Suprapubic skin (tissue), 4 donors: ENCODE results near the gene NAT9. TPM values are rescaled to one million over a fixed set of nuclear protein-coding genes. Genes with fewer than 3 reads are reported as not detected.

Experiments
- DNase-seq, 2 donors: peaks; one replicate each; pipeline ENCODE4 v3.0.0-alpha.2; 2019; ENCODE audit warnings: low spot score in 2 of 2
- H3K27ac ChIP-seq: fragments of 200-600 bp; sonication (generic); one replicate; pipeline ENCODE4 v1.5.1; 2019
- H3K27me3 ChIP-seq: fragments of 200-600 bp; sonication (generic); one replicate; pipeline ENCODE4 v1.5.1; 2019
- H3K36me3 ChIP-seq: fragments of 200-600 bp; sonication (generic); one replicate; pipeline ENCODE4 v1.5.1; 2019
- H3K4me1 ChIP-seq: fragments of 200-600 bp; sonication (generic); one replicate; pipeline ENCODE4 v1.5.1; 2019
- H3K4me3 ChIP-seq: fragments of 200-600 bp; sonication (generic); one replicate; pipeline ENCODE4 v1.5.1; 2019; ENCODE audit warnings: mild to moderate bottlenecking
- H3K9me3 ChIP-seq: fragments of 200-600 bp; sonication (generic); one replicate; pipeline ENCODE4 v1.5.1; 2019
- CTCF ChIP-seq, 2 donors: fragments of 200-600 bp in 1 of 2; fragments of 450-650 bp in 1 of 2; sonication (generic) in 1 of 2; IDR thresholded peaks; one replicate each; pipeline ENCODE4 v1.5.1; 2016 to 2019; ENCODE audit warnings: antibody characterized with exemption in 2 of 2, mild to moderate bottlenecking in 1 of 2, moderate library complexity in 1 of 2
- EP300 ChIP-seq: sonication (generic); formaldehyde crosslinking; IDR thresholded peaks from one replicate; pipeline ENCODE4 v1.6.1; 2017; ENCODE audit warnings: antibody characterized with exemption
- POLR2A ChIP-seq, 2 donors: fragments of 450-650 bp; IDR thresholded peaks; one replicate each; pipeline ENCODE4 v1.6.1; 2017; ENCODE audit warnings: antibody characterized with exemption in 2 of 2, mild to moderate bottlenecking in 2 of 2, moderate library complexity in 2 of 2
- POLR2AphosphoS5 ChIP-seq, 3 donors: sonication (generic); formaldehyde crosslinking; IDR thresholded peaks; one replicate each; pipeline ENCODE4 v1.6.1; 2017; ENCODE audit warnings: antibody characterized with exemption in 3 of 3
- WGBS: methylation state at CpG from one replicate; pipeline ENCODE4 v1.1.5; 2018; 5-methylcytosine and 5-hydroxymethylcytosine counted together
- total RNA-seq, 4 donors: library from RNA; depleted of rRNA; stranded (reverse); fragments of >200 nt; gene quantifications; one replicate each; pipeline ENCODE4 v1.1.0, GENCODE V29; 2016

The NAT9 gene
- total RNA-seq, 4 donors from 2014 or later, result 21.0 to 32.7 (median 24.4) TPM

GRCh38 chr17:74815550-74816370 lies 39.6 kb upstream of the NAT9 start:
- H3K4me1 ChIP-seq, result no peaks in the 10 kb centered on the region
- no peaks in the 10 kb centered on the region for H3K27me3 ChIP-seq
- H3K9me3 ChIP-seq, result no peaks in the 10 kb centered on the region
- H3K4me3 ChIP-seq, result no peak overlapping the region
- 88% methylated on average over 12 of the region's 15 CpGs for WGBS
- no peak for DNase-seq
- H3K36me3 ChIP-seq, result peaks cover 30% of the 10 kb centered on the region
- TF ChIP-seq EP300 (no peak), POLR2A (IDR thresholded peaks at IDR 0.05) (no peak), POLR2AphosphoS5 (IDR thresholded peaks at IDR 0.05) (no peak), CTCF (IDR thresholded peaks at IDR 0.05) (no peak)
- H3K27ac ChIP-seq, result no peak overlapping the region

- Histone ChIP-seq H3K36me3 (peaks cover 23% of the 10 kb centered on the region), H3K9me3 (no peaks in the 10 kb centered on the region), H3K4me1 (no peaks in the 10 kb centered on the region), H3K4me3 (no peak overlapping the region), H3K27ac (no peak overlapping the region), H3K27me3 (no peaks in the 10 kb centered on the region)
- TF ChIP-seq POLR2A (IDR thresholded peaks at IDR 0.05), result no peak
- TF ChIP-seq EP300, result no peak
- TF ChIP-seq CTCF (IDR thresholded peaks at IDR 0.05), result no peak
- no peak for TF ChIP-seq POLR2AphosphoS5 (IDR thresholded peaks at IDR 0.05)
- 98% methylated on average over 7 of the region's 7 CpGs for WGBS
- DNase-seq, result no peak
These were observed 38.9 kb upstream of the NAT9 start for GRCh38 chr17:74815067-74815466.

- Histone ChIP-seq H3K36me3 (peaks cover 17% of the 10 kb centered on the region), H3K27me3 (no peaks in the 10 kb centered on the region), H3K4me1 (no peaks in the 10 kb centered on the region), H3K4me3 (no peak overlapping the region), H3K27ac (no peak overlapping the region), H3K9me3 (no peaks in the 10 kb centered on the region)
- WGBS, result 100% methylated on average over 2 of the region's 5 CpGs
- DNase-seq, result no peak
- TF ChIP-seq EP300 (no peak), POLR2A (IDR thresholded peaks at IDR 0.05) (no peak), POLR2AphosphoS5 (IDR thresholded peaks at IDR 0.05) (no peak), CTCF (IDR thresholded peaks at IDR 0.05) (no peak)
These were observed 38.3 kb upstream of the NAT9 start for GRCh38 chr17:74814453-74814852.

- Histone ChIP-seq H3K4me1 (no peaks in the 10 kb centered on the region), H3K27ac (no peak overlapping the region), H3K9me3 (no peaks in the 10 kb centered on the region), H3K27me3 (no peaks in the 10 kb centered on the region), H3K4me3 (no peak overlapping the region), H3K36me3 (peaks cover 14% of the 10 kb centered on the region)
- WGBS, result 65% methylated on average over 23 of the region's 23 CpGs
- no peak for TF ChIP-seq EP300
- TF ChIP-seq POLR2AphosphoS5 (IDR thresholded peaks at IDR 0.05), result no peak
- TF ChIP-seq POLR2A (IDR thresholded peaks at IDR 0.05), result no peak
- TF ChIP-seq CTCF (IDR thresholded peaks at IDR 0.05), result no peak
- no peak for DNase-seq
These were observed 36.2 kb upstream of the NAT9 start for GRCh38 chr17:74812109-74813009.
